Epidermal melanocyte (primary cell): ENCODE measurements around the gene RBAK.
"Not testable (repeated sequence)": the region's sequence is repeated elsewhere in the genome, so short reads cannot be mapped to it uniquely, and the experiment has no call there.

Experiments
- DNase-seq: peaks from one replicate; pipeline ENCODE4 v3.0.0; 2011; ENCODE audit warnings: low spot score; ENCODE audit not compliant: insufficient read length

The RBAK gene

GRCh38 chr7:5045558-5046396 lies at the start of gene RBAK:
RBAK (plus strand) TSS chr7:5045860; CDS start chr7:5048077, 2,217 bp downstream.
- DNase-seq: peak; percentile 71

- no peak for DNase-seq
Observed at GRCh38 chr7:4996696-4997222, 48.9 kb upstream of the RBAK start.

- no peak for DNase-seq
Observed at GRCh38 chr7:4998244-4998643, 47.4 kb upstream of the RBAK start.

DNA sequence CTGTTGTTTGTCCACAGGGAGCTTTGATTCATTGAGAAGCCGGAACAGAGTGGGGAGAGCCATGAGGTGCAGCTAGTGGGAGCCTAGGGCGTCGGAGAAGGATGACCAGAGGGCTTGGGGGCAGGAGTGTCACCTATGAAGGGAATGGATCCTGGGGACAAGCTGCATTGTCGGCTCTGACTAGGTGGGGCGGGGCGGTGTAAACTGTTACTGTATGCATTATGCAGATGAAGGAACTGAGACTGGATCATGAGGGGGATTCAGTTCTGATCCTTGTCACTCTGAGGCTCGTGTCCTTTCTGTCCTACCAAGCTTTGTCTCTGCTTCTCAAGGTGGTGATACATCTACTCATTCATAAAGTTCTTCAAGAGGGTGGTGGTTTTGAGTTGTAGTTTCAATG lies 46.8 kb upstream of the RBAK start:
- no peak for DNase-seq

GRCh38 chr7:4999369-4999950 lies 46.2 kb upstream of the RBAK start:
- no peak for DNase-seq

DNA sequence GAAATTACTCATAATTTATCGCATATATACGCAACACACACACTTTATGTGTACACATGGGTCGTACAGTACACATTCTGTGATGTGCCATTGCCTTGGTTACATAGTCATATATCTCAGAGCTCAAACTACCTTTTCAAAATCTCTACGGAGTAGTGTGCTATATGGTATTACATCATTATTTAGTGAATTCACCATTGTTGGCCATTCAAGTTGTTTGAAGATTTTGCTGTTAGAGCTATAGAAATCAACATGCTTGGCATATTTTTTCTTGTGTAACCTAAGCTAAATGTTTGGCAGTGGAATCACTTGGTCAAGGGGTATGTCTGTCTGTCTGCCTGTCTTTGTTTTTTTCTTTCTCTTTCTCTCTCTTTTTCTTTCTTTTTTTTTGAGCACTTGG lies 44.7 kb upstream of the RBAK start:
- DNase-seq: no peak

DNA sequence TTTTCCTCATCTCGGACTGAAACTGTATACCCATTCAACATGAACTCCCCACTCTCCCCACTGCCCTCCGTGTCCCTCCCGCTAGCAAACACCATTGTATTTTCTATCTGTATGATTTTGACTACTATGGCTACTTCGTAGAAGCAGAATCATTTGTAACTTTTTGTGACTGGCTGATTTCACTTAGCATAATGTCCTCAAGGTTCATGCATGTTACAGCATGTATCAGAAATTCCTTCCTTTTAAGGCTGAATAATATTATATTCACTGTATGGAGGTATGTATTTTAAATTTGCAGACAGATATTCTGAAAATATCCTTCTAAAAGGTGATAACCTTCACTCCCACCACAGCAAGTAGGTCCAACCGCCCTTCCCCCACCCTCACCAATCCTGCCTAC lies 43.7 kb upstream of the RBAK start:
- no peak for DNase-seq

DNA sequence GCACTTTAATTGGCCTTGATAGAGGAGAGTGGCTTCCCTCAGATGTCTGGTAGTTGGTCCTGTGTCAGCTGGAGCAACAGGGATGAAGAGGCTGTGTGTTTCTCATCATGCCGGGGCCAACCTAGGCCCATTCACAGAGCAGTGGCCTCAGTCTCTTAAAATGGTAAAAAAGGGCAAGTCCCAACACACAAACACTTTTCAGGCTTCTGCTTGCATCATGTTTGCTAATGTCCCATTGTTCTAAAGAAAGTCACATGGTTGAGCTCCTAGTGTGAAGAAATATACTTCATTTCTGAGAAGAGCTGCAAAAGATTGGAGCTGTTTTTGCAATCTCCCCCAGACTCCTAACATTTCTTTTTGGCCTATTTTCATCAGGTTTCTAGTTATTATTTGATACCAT lies 40.6 kb upstream of the RBAK start:
- DNase-seq: no peak

DNA sequence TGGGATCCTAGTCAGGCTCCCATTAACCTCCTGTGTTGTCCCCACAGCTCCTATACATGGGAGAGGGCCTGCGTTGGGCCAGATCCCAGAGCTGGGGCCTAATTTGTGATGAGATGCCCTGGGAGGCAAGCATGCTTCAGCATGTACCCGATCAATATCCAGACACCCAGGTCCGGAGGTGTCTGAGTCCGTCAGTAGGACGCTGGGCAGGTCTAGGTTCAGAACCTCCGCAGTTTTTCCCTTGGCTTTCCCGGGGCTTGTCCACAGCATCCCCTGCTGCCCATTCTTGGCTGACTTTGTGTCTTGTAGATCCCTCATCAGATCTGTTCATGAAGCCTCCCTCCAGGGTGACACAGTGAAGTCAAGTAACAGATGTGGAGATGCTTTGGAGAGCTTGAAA lies 32.7 kb upstream of the RBAK start:
- DNase-seq: no peak

GRCh38 chr7:5015936-5016335 lies 29.7 kb upstream of the RBAK start:
- not testable (repeated sequence) for DNase-seq

DNA sequence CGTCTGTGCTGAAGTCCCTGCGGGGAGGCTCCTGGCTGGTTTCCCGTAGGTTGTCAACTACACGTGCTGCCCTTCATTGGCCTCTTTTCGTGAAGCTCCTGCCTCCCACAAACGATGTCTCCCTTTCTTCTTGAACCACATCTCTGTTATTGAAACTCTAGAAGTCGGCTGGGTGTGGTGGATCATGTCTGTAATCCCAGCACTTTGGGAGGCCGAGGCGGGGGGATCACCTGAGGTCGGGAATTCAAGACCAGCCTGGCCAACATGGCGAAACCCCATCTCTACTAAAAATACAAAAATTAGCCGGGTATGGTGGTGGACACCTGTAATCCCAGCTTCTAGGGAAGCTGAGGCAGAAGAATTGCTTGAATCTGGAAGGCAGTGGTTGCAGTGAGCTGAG lies 28.0 kb upstream of the RBAK start:
- DNase-seq: not testable (repeated sequence)

- DNase-seq: no peak
Observed at GRCh38 chr7:5020098-5020497, 25.6 kb upstream of the RBAK start.

GRCh38 chr7:5020976-5021550 lies 24.6 kb upstream of the RBAK start:
- not testable (repeated sequence) for DNase-seq

DNA sequence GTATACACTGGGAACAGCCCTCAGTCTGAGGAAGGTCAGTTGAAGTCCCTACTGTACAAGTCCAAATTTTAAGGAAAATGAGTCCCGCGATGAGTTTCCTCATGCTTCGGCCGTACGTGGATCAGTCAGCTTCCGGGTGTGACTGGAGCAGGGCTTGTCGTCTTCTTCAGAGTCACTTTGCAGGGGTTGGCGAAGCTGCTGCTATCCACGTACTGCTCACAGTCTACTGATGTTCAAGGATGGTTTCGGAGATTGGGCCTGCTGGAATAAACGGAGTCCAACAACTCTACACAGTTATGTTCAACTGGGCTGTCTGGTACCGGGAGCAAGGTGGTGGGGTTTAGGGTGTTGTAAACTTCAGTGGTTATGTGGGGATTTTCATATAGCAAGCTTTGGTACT lies 22.0 kb upstream of the RBAK start:
- not testable (repeated sequence) for DNase-seq

DNA sequence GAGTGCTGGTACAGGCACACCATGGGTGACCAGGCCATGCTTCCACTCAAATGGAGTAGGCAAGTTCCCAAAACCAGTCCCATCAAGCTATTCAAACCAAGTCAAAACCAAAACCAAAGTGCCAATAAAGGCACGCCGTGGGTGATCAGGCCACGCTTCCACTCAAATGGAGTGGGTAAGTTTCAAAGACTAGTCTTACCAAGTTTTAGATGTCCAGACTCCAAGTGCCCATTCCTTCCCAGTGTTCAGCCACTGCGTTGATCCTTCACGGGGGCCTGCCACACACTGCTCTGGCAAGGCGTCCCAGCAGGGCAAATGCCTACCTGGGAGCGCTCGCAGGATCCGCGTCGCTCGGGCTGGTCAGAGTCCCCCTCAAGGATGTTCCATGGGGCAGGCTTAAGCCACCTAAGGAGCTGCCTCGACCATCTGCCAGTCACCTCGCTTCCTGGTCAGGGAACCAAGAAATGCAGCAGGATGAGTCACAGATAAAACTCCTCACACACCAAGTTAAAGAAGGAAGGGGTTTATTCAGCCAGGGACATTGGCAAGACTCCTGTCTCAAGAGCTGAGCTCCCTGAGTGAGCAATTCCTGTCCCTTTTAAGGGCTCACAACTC lies 17.8 kb upstream of the RBAK start:
- DNase-seq: not testable (repeated sequence)

DNA sequence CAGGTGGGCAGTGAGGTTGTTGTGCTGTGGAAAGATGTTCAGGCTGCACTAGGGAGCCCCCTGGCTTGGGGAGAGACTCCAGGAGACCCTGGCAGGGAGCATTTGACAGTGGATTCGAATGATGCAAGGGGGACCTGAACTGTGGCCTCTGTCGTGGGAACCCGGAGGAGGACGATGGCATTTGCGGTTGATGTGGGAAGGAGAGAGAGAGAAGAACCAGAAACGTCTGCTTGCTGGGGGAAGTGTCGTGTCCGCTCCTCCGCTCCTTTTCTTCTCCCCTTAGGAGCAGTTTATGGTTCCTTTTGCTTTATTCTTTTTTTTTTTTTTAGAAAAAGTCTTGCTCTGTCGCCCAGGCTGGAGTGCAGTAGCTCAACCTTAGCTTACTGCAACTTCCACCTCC lies 12.5 kb upstream of the RBAK start:
- DNase-seq: not testable (repeated sequence)

GRCh38 chr7:5035276-5035675 lies 10.4 kb upstream of the RBAK start:
- DNase-seq: no peak

GRCh38 chr7:5036446-5036845 lies 9.2 kb upstream of the RBAK start:
- DNase-seq: no peak

- no peak for DNase-seq
Observed at GRCh38 chr7:5041047-5041446, 4.6 kb upstream of the RBAK start.

GRCh38 chr7:5043661-5044060 lies 2.0 kb upstream of the RBAK start:
- peak; percentile 17 for DNase-seq

DNA sequence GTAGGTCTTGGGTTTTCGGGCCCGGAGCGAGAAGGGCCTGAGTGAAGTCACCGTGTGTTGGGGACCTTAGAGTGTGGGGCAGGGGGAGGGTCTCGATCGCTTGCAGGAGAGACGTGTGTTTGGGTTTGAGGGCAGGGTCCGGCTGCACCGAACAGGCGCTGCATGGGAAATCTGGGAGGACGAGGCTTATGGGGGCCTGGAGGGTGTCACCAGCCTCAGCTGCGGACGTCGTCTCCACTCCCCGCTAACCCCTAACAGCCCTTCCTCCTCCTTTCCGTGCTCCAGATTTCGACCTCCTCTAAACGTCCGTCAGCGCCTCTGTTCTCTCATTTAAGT lies 705 bp downstream of the RBAK start:
- not testable (repeated sequence) for DNase-seq

DNA sequence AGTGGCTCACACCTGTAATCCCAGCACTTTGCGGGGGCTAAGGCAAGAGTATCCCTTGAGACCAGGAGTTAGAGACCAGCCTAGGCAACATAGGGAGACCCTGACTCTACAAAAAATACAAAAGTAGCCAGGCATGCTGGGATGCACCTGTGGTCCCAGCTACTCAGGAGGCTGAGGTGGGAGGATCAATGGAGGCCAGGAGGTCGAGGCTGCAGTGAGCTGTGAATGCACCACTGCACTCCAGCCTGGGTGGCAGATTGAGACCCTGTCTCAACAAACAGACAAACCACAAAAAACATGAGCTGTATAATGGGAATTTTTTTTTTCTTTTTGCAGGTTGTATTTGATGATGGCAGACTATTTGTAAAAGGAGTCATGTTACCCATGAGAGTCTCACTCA lies 1.5 kb downstream of the RBAK start:
- not testable (repeated sequence) for DNase-seq
